ENCODE measurements around the gene ABCB4.
A peak's percentile ranks its signal among the peaks of the same experiment; 100 is the strongest.

Gene ABCB4

GRCh38 chr7:87475359-87476178 is at the start of gene ABCB4:
Gene ABCB4 (minus strand): TSS chr7:87475680. CDS start chr7:87475465, 215 bp downstream.
- peak; percentile 10 for DNase-seq
- no peak for ATAC-seq

GRCh38 chr7:87518735-87519134 is 43.3 kb upstream of the ABCB4 start:
- DNase-seq (no peak), ATAC-seq (no peak)

DNA sequence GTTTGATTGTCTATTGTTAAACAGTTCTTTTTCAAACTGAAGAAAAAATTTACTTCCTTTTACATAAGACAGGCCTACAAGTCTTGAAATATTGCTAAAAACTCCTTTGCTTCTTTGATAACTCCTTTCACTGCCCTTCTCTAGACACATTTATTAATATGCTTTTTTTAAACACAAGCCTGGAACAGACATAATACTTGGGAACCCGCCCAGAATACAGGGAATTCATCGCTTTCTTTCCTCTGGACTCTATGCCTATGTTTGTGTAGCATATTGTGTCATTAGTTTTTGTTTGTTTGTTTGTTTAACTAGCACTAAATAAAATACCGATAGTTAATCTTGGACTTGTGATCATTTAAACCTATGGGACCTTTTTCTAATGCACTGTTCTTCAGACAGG is 42.4 kb upstream of the ABCB4 start:
- ATAC-seq = no peak
- DNase-seq = no peak

DNA sequence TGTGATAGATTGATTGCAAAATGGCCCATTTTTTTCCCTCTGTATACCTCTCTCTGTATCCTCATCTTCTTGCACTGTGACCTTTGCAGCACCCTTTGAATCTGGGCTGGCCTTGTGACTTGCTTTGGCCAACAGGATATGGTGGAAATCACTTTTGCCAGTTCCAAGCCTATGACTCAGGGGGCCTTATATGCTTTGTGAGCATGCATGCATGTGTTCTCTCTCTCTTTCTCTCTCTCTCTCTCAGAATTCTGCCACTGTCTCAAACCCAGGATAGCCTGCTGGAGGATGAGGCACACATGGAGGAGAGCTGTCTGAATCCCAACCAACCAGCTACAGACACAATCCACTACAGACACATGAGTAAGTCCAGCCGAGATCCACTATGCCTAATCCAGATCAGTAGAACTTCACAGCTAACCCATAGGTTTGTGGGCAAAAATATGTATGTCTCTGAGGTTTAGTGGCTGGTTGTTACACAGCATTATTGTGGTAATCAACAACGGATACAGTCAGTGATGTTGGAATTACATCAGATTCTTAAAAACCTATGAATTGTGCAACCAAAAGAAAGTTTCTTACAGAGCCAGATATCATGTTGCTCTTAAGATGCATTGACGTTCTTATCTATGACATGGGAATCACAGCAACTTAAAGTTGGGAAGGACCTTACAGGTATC is 41.8 kb upstream of the ABCB4 start:
- ATAC-seq (no peak), DNase-seq (no peak)

- DNase-seq (no peak), ATAC-seq (no peak)
Measured at GRCh38 chr7:87513735-87514335, 38.4 kb upstream of the ABCB4 start.

- ATAC-seq (no peak), DNase-seq (no peak)
Measured at GRCh38 chr7:87512906-87513305, 37.4 kb upstream of the ABCB4 start.

DNA sequence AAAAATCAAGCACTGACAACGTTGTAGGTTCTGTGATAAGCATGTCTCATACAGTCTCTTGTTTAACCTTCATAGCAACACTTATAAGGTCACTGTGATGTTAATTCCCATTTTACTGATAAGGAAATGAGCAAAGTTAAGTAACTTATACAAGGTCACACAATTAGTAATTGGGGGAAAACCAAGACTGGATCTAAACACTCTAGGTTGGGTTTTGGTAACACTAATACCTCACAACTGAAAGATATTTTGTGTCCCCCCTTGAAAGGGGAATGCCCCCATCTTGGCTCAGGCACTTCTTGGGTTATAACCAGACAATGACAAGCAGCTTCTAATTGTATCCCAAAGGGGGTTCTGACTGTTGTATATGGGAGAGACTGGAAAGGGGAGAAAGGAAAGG is 36.0 kb upstream of the ABCB4 start:
- DNase-seq (no peak), ATAC-seq (peak; percentile 50)

- DNase-seq = no peak
- peak; percentile 25 for ATAC-seq
Measured at GRCh38 chr7:87510411-87510875, 35.0 kb upstream of the ABCB4 start.

GRCh38 chr7:87507446-87507845 is 32.0 kb upstream of the ABCB4 start:
- no peak for ATAC-seq
- DNase-seq = no peak

DNA sequence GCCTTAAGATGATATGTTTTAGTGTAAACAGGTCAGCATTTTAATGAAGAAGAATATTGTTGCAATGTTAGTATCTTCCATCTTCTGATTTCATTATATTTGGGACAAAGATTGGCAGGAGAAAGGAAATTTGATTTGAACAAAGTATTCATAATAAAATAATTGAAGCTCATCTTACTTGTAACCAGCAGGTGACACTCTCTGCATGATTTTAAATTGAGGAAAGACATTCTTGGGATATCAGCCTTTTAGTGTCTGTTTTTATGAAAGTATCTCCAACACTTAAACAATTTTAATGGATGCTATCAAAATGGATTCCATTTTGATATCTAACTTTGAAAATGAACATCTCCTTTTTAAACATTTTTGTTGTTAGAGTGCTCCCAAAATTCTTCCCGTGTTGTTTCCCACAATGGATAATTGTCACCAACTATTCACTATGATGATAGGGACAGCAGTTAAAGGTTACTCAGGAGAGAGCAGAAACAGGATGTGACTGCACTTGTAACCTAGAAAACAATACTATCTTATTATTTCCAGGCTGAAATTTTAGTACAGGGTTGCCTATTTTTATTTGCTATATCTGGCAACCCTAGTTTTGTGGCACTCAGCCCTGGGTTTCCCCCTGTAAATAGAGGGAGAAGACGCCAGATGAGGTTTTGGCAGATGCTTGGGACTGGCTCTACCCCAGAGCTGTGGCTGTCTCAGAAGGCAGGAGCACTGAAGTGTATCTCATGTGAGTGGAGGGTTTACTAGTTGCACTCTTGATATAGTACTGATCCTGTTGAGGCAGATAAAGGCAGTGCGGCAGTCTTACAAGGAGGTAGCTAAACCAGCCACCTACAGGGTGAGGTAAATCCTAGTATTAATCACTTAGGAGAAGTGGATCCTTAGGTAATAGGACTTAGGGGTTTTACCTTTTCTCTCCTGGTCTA is 31.0 kb upstream of the ABCB4 start:
- ATAC-seq = no peak
- DNase-seq = no peak

DNA sequence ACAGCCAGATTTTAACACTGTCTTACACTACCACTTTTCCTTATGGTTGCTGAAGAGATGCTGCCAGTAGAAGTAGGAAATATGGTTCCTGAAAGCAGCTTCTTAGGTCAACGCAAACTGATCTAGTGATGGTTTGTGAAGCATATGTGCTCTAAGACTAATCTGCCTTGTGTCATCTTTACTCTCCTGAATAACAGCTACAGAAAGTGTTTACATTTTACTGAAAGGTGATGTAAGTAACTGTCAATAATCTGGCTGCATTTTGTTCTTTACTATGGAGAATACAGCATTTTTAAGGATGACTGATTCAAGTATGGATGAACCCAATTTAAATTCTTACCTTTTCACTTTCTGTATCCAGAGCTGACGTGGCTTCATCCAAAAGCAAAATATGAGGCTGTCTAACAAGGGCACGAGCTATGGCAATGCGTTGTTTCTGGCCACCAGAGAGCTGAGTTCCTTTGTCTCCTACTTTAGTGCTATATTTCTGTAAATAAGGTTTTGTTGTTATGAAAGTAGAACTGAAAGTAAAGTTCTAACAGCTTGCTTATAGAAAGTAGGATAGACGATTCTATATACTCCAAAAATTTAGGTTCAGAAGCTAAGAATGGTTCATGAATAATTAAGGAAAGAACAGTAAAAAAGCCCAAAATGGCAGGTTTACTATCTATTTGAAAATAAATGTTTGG is 30.2 kb upstream of the ABCB4 start:
- DNase-seq = no peak
- no peak for ATAC-seq

GRCh38 chr7:87505122-87505521 is 29.6 kb upstream of the ABCB4 start:
- ATAC-seq = no peak

DNA sequence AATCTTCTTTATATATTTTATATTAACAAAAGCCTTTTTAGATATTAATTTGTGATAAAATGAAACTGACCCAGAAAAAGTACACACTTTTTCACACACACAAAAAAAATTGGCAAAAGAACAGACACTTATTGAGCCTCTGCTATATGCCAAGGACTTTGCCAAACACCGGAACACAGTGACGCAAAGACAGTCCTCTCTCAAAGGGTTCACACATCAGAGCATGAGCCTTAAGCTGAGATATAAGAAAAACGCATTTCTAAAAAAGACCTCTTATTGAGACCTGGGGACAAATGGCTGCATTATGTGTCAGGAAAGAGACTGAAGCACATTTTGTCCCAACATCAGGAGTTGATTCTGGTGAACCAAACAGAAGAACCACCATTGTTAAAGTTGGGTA is 24.0 kb upstream of the ABCB4 start:
- no peak for ATAC-seq
- no peak for DNase-seq

More at GRCh38 chr7:87505122-87505521, 29.6 kb upstream of the ABCB4 start:
- DNase-seq = no peak

GRCh38 chr7:87498893-87499292 is 23.4 kb upstream of the ABCB4 start:
- no peak for ATAC-seq
- no peak for DNase-seq

DNA sequence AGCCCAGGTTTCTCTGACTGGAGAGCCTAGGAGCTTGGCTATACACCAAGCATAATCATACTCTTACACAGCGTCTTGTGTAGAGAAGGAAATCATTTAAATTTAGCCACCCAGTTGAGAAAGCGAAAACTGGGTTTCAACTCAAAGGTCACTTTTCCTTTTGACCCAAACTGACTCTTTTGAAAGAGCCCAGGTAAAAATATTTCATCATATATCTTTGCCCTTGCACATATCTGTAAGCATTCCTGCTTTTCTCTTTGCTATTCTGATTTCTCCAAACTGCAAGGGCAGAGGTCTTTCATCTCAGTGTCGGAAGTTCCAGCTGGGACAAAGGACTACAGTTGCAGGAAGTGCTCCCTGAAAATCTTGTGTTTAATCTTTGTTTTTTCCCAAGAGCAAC is 22.0 kb upstream of the ABCB4 start:
- DNase-seq = no peak
- no peak for ATAC-seq

GRCh38 chr7:87495366-87495765 is 19.9 kb upstream of the ABCB4 start:
- ATAC-seq (no peak), DNase-seq (no peak)

GRCh38 chr7:87494454-87494853 is 19.0 kb upstream of the ABCB4 start:
- DNase-seq = no peak
- ATAC-seq = no peak

DNA sequence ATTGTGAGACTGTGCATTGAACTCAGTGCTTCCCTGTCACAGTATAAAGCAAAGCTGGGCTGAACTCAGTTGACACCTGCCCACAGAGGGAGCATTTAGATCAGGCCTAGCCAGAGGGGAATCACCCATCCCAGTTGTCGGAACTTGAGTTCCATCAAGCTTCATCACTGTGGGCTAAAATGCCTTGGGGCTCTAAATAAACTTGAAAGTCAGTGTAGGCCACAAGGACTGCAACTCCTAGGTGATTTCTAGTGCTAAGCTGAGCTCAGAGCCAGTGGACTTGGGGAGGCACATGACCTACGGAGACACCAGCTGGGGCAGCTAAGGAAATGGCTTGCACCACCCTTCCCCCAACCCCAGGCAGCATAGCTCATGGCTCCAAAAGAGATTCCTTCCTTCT is 7.7 kb upstream of the ABCB4 start:
- DNase-seq (no peak), ATAC-seq (no peak)

- no peak for DNase-seq
Measured at GRCh38 chr7:87482115-87482514, 6.6 kb upstream of the ABCB4 start.

GRCh38 chr7:87480386-87480785 is 4.9 kb upstream of the ABCB4 start:
- no peak for DNase-seq
- ATAC-seq = no peak

More at GRCh38 chr7:87482115-87482514, 6.6 kb upstream of the ABCB4 start:
- no peak for ATAC-seq

DNA sequence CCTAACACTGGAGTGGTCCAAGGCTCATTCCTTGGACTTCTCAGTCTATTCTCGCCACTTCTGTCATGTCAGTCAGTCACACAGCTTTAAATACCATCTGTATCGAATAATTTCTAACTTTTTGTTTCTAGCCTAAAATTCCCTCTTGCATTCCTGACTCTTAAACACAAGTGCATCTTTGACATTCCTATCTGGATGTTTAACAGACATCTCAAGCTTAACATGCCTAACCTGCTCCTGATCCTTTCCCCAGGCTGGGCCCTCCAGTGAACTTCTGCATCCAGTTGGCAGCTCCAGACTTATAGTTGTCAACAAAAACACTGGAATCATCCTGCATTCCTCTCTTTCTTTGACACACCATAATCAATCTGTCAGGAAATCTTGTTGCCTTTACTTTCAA is 4.5 kb upstream of the ABCB4 start:
- DNase-seq (no peak), ATAC-seq (no peak)

Data from stimulated activated naive CD8-positive, alpha-beta T cell treated with anti-CD3 and anti-CD28 coated beads, Interleukin-15, Interleukin-2, amounts not matched to agents 100 U/mL and 50 U/mL, for 24 hours (primary cell).